Stimulated activated CD8-positive, alpha-beta memory T cell treated with anti-CD3 and anti-CD28 coated beads, Interleukin-7, amount 100 ng/mL, for 4 hours (primary cell): Measurements from ENCODE around the gene NCAN.

Experiments used
- DNase-seq, 2 donors: peaks; one replicate each; pipeline ENCODE4 v3.0.0-alpha.2; 2020; ENCODE audit warnings: low read depth in 2 of 2

The NCAN gene

GRCh38 chr19:19259741-19260140, 48.0 kb downstream of the NCAN start:
- DNase-seq = no peak

DNA sequence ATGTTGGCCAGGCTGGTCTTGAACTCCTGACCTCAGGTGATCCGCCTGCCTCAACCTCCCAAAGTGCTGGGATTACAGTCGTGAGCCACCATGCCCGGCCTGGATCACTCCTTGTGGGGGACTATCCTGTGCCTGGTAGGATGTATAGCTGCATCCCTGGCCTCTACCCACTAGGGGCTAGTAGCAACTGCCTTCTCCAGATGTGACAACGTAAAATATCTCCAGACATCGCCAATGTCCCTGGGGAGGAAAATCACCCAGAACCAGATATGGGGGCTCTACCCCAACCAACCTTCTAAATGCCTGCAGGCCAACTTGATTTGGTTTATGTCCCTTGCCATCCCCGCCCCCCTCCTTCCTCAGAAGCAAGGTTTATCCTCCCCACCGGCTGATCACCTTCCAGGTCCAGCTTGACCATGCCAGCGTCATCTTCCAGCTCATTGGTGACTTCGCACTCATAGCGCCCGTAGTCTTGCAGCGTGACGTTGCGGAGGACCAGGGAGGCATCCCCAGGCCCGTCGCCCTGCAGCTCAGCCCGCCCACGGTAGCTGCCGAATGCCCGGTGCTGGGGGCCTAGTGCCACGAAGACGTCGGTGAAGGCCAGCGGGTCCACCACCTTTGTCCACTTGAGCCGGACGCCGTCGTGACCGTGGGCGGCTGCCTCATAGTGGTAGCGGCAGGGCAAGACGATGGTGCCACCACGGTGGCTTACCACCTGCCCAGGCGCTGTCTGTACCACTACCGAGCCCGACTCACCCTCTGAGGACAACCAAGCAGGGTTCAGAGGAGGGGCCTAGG, 48.9 kb downstream of the NCAN start:
- DNase-seq = no peak

DNA sequence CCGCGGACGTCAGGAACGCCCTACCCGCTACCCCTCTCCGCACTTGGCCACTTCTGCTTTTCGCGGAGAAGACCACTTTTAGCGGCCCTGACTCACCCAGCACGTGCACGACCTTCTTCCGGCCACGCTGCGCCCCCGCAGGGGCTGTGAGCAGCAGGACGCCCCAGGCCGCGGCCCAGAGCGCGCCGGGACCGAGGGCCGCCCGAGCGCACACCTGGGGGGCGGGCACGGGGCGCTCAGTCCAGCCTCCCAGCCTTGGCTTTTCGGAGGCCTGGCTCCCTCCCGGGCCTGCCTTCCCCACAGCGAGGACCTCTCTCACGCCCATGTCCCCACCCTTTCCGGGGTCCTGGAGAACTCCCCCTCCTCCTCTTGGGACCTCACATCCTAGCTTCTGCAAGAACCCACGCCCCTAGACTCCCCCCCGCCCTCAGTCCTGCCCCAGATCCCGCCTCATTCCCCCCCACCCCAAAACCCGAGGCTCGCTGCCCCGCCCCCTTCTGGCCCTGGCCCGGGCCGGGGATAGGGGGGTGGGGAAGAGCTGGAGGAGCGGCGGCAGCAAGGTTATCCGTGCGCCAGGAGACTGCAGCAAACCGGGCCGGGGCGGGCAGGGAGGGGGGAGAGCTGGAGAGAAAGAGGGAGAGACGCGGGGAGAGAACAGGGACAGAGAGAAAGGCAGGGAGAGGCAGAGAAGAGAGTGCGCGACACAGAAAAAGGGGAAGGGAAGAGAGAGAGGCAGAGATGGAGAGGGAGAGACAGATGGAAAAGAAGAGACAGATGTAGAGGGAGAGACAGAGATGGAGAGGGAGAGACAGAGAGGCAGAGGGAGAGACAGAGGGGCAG, 49.8 kb downstream of the NCAN start:
- no peak for DNase-seq

GRCh38 chr19:19262190-19263057, 50.7 kb downstream of the NCAN start:
- no peak for DNase-seq

- no peak for DNase-seq
These were observed 52.2 kb downstream of the NCAN start for GRCh38 chr19:19263886-19264487.

- no peak for DNase-seq
These were observed 55.5 kb downstream of the NCAN start for GRCh38 chr19:19267305-19267704.

DNA sequence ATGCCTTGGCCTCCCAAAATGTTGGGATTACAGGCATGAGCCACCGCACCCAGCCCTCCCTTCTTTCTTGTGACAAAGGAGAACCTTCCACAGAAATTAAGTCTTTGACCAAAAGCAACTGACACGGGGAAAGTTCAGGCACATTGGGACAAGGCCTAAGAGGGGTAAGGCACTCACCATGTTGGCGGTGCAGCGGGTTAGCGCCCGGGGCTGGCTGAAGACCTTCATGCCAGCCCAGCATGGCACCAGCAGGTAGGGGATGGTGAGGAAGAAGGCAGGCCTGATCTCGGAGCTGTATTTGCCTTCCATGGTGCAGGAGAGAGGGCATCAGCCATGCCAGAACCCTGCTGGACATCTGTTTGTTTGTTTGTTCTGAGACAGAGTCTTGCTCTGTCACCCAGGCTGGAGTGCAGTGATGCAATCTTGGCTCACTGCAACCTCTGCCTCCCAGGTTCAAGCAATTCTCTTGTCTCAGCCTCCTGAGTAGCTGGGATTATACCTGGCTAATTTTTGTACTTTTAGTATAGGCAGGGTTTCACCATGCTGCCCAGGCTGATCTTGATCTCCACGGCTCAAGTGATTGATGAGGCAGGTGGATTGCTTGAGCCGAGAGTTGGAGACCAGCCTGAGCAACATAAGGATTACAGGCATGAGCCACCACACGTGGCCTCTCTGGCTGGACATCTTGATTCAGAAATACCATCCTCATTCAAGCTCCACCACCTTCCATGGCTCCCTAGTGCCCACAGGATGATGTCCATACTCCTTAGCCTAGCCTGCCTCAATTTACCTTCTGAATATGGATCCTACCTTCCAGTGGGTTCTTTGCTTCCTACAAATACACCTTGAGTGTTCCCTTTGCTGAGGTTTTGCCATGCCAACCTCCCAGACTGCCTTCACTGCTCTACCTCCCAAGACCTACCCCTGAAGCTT, 57.0 kb downstream of the NCAN start:
- no peak for DNase-seq

DNA sequence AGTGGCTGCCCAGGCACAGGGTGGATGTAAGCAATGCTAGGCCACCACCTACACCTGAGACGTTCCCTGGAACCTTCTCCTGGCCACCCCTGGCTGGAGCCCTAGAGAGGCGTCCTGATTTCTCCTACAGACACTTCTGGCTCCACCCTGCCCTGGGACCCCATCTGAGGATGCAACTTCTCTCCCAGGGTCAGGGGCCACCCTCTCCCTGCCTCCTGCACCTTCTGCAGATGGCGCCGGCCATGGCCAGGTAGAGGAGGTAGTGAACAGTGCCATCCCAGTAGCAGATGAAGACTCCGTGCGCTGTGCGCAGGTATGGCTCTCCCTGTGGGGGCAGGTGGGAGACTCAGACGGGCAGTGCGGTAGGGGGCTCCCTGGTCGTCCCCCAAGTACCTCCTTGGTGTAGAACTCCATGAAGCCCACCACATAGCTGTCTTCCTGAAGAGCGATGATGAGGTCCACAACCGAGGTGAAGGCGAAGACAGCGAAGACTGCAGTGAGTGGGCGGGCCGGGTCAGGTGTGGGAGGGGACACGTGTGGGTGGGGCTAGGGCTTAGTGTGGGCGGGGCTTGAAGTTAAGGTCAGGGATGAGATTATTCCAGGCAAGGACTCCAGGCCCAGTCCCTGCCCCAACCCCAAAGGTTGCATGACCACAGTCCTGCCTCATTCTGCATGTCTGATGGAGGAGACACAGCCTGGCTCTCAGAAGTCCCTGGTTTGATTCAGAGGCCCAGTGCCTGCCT, 58.4 kb downstream of the NCAN start:
- DNase-seq = no peak

DNA sequence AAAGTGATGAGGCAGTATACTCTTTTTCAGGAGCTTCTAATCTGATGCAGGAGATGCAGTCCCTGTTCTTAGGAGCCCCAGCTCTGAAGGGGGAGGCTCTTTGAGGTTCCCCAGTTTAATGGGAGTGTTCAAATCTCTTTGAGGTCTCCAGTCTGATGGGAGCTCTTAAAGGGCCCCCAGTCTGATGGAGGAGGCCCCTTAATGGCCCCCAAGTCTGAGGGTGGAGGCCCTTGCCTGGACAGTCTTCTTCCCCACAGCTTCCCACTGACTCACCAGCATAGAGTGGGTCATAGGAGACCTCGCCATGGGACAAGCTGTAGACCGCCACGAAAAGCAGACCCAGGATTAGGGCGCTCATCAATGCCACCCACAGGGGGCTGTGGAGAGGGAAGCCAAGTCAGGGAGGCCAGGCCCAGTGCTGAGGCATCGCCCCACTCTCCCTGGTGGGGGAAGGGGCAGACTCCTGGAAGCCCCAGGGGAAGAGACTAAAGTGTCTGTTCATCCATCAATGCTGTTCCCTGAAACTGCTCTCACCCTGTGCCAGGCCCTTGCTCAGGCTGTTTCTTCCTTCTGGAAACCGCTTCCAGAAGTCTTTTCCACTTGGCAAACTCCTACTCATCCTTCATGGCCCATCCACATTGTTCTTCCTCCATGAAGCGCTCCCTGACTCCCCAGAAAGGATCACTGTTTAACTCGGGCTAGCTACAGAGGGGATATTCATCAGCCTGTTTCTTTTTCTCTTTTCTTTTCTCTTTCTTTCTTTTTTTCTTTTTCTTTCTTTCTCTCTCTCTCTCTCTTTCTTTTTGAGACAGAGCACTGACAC, 59.2 kb downstream of the NCAN start:
- no peak for DNase-seq

- no peak for DNase-seq
These were observed 60.3 kb downstream of the NCAN start for GRCh38 chr19:19271828-19272599.

DNA sequence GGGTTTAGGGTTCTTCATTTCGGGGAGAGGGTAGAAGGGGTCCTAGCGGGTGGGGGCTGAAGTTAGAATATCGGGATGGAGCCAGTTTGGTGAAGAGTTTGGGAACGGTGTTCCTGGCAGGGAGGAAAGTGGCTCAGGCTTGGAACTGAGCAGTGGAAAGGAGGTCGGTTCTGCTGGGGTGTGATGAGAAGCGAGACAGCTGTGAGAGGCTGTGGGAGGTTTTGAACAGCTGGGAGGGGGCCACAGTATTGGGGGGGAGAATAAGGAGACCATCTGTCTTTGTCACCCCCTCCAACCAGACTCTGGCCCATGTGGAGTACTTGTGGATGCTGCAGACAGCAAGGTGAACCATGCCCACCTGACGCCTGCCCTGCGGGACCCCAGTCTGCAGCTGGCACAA, 62.4 kb downstream of the NCAN start:
- DNase-seq = no peak

DNA sequence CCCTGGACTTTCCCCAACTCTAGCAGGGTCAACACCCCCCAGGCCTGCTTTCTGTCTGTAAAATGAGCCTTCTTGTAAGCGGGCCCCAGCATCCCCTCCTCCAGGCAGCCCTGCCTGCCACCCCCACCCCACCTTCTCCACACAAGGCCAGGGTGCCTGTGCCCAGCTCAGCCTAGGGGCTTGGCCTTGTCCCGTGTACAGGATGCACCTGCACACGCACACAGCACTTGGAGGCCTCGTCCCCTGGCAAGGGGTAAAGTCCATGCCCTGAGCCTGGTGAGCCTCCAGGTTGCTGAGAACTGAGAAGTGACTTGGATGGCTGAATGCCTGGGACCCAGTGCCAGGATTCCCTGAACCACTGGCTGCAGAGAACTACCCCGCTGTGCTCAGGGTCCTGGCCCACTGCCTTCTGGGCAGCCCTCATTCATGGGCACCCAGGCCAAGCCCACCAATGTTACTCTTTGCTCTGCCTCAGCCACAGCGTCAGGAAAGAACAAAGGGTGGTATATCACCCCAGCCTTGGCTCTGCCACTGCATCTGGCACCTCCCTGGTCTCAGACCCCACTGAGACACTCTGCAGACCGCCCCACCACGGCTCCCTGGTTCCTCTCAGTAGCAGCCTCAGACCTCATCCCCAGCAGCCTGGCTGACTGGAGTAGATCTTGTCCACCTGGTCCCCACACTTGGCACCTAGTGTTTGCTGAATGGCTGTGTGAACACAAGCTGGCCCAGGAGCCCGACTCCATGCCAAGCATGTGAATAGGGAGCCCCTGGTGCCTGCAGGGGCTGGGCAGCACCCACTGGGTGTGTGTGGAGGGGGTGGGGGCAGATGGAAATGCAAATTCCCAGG, 63.2 kb downstream of the NCAN start:
- DNase-seq = no peak

GRCh38 chr19:19276386-19276785, 64.6 kb downstream of the NCAN start:
- no peak for DNase-seq

DNA sequence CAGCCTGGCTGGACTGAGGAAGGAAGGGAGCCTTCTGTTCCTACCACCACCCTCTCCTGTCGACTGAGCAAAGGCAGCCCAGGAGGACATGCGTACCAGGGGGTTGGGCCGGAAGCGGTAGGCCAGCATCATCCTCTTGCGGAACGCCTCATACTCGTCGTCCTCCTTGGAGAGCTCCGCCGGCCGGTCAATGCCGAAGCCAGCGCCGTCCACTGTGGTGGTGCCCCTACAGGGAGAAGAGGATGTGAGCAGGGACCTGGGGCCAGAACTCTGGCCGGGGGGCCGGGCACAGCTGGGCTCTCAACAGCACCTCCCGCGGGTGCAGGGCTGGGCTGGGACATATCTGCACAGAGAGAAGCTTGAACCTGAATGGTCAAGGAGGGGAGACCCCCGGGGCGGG, 65.1 kb downstream of the NCAN start:
- DNase-seq = no peak

DNA sequence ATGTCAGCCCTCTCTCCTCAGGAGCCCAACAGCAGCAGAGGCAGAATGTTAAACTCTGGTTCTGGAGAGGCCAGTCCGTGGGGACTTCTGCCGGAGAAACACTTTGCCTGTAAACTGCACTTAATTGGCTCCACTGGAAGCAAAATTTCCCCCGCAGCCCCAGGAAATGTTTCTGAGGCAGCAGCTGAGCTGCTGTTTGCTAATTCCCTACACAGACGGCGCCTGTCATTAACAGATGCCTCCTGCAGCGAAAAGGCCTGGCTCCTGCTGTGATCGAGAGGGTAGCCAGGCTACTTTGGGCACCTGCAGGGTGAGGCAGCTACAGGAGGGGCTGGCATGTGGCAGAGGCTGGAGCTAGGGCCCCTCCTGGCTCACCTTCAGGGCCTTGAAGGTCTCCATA, 66.6 kb downstream of the NCAN start:
- DNase-seq = no peak

DNA sequence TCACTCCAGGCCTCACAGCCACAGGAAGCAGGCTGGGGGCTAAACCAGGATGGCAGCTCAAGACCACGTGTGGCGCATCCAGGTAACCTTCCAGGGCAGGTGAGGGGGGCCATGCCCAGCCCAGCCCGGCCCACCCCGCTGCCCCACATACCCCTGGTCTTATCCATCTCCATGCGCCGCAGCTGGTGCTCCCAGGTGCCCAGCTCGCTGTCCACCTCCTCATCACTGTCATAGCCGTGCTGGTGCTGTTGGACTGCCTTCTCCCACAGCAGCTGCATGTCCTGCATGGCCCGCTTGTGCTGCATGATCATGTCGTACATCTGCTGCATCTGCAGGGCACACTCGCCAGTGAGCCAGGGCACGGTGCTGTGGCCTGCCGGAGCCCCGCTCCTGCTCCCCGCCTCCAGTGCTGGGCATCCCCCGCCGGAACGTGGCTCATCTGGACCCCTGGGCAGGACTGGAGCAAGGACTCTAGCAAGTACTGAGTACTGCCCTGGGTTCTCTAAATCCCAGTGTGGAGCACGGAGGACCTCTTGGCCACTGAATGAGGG, 67.4 kb downstream of the NCAN start:
- DNase-seq = no peak

GRCh38 chr19:19279853-19280252, 68.1 kb downstream of the NCAN start:
- no peak for DNase-seq
